ENCODE results near the gene RSPH10B2.
"Not testable (repeated sequence)": the region's sequence is repeated elsewhere in the genome, so short reads cannot be mapped to it uniquely, and the experiment has no call there.

DNA sequence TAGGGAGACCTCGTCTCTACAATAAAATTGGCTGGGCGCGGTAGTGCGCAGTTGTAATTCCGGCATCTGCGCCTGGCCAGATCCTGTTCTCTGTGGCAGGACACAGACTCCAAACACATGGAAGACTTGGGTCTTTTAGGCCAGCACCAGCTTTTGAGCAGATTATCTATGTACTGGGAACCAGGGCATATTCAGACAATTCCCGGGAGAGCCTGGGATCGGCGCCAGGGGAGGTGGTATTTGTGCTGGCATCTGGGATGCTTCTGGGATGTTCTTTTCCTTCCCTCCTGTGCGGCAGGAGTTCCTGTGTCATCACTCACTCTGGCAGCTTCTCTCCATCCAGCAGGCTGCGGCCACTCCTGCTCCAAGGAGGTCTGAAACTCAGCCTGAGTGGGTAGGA, 15.5 kb upstream of the RSPH10B2 start:
- not testable (repeated sequence) for TF ChIP-seq EZH2 (IDR thresholded peaks at IDR 0.05; ENCODE audit: insufficient read depth, low read length)
- TF ChIP-seq, protein P1, sequence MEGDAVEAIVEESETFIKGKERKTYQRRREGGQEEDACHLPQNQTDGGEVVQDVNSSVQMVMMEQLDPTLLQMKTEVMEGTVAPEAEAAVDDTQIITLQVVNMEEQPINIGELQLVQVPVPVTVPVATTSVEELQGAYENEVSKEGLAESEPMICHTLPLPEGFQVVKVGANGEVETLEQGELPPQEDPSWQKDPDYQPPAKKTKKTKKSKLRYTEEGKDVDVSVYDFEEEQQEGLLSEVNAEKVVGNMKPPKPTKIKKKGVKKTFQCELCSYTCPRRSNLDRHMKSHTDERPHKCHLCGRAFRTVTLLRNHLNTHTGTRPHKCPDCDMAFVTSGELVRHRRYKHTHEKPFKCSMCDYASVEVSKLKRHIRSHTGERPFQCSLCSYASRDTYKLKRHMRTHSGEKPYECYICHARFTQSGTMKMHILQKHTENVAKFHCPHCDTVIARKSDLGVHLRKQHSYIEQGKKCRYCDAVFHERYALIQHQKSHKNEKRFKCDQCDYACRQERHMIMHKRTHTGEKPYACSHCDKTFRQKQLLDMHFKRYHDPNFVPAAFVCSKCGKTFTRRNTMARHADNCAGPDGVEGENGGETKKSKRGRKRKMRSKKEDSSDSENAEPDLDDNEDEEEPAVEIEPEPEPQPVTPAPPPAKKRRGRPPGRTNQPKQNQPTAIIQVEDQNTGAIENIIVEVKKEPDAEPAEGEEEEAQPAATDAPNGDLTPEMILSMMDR (IDR thresholded peaks at IDR 0.05; ENCODE audit: insufficient read depth, low read depth, low read length) = not testable (repeated sequence)

All from astrocyte (in vitro differentiated cells and primary cell).